ENCODE data around the gene BACE2.
"Not testable (repeated sequence)": the region's sequence is repeated elsewhere in the genome, so short reads cannot be mapped to it uniquely, and the experiment has no call there.

BACE2 gene

GRCh38 chr21:41280115-41280919 is 112.4 kb downstream of the BACE2 start:
- DNase-seq (ENCODE audit: low spot score) = no peak

DNA sequence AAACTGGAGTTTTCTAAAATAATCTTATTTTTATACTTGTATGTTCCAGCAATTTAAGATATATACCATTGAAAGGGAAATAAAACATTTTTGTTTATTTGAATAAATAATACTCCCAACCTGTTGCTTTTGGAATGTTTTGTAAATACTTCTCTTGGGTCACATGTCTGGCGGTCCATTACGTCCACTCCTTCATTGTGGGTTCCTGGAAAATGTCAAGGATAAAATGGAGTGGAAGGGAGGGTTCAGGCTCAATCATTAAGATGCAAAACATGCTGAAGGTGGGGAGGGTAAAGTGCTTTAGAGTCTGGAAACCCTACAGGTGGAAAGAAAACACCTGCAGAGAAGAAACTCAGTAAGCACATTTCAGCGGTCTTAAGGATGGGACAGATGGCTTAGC is 114.5 kb downstream of the BACE2 start:
- DNase-seq (ENCODE audit: low spot score) = no peak

DNA sequence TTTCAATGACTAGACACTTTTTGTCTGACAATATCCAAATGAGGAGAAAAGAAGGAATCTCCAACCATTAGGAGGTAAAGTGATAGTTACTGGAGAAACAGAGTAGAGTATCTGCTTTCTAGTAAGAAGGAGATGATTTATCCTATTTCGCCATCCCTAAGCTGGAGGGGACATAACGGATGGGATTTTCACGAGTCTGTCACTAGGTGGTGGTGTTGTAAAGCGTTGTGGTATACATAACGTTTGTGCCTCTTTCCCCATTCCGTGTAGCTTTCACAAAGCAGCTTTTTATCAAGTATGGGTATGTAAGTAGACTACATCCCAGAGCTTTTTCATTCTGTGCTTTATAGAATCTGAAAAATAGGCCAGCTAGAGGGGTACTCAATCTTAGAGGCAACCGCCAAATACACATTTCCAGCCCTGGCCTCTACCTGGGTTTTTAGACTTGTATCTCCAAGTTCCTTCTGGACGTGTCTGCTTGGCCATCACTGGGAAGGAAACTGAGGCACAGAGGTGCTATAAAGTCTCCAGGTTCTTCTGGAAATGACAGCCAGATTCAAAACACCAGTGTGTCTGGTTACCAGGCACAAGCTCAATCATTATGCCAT is 115.4 kb downstream of the BACE2 start:
- DNase-seq (ENCODE audit: low spot score) = peak; percentile 70

DNA sequence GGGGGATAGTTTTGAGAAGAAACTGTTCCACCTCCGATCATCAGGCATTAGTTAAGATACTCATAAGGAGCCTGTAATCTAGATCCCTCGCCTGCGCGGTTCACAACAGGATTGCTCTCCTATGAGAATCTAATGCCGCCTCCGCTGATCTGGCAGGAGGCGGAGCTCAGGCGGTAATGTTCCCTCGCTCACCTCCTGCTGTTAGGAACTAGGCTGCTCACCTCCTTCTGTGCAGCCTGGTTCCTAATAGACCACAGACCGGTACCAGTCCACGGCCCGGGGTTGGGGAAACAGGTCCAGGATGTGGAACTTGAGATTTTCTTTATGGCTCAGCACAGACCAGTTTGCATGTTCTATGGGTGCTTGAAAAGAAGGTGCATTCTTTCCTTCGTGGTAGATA is 121.5 kb downstream of the BACE2 start:
- no peak for DNase-seq (ENCODE audit: low spot score)

- DNase-seq (ENCODE audit: low spot score) = no peak
Measured at GRCh38 chr21:41290106-41290799, 122.3 kb downstream of the BACE2 start.

GRCh38 chr21:41294548-41295231 is 126.7 kb downstream of the BACE2 start:
- no peak for DNase-seq (ENCODE audit: low spot score)

DNA sequence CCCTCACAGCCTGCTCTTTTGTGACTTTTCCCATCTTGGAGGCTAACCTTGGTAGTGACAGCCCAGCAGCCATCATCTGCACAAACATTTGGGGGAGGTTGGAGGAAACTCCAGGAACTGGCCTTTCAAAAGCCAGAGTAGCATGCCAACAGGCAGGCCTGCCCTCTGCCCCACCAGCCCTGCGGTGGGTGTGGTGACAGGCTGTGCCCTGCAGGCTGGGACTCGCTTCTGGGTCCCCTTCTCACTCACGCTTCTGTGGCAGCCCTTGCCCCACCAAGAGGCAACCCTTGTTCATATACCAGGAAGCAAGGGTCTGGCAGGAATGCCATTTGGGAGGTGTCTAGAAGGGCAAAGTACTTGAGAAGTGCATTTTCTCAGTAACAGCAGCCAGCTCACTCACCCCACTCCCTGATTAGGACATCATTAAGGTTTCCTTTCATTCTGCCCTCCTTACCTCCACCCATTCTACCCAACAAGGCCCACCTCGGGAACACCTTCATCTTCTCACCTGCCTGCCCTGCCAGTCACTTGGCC is 127.8 kb downstream of the BACE2 start:
- DNase-seq (ENCODE audit: low spot score) = no peak

DNA sequence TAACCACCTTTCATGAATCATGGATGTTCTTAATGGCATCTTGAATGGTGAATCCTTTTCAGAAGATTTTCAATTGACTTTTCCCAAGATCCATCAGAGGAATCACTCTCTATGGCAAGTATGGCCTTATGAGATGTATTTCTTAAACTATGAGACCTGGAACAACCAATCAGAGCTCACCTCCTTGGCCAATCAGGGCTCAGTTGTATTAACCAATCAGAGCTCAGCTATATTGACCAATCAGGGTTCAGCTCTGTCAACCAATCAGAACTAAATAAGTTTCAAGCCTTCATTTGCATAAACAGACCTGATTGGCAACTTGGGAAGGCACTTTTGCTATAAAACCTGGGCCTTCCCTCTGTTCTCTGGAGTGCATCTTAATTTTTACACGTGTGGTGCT is 135.0 kb downstream of the BACE2 start:
- no peak for DNase-seq (ENCODE audit: low spot score)

DNA sequence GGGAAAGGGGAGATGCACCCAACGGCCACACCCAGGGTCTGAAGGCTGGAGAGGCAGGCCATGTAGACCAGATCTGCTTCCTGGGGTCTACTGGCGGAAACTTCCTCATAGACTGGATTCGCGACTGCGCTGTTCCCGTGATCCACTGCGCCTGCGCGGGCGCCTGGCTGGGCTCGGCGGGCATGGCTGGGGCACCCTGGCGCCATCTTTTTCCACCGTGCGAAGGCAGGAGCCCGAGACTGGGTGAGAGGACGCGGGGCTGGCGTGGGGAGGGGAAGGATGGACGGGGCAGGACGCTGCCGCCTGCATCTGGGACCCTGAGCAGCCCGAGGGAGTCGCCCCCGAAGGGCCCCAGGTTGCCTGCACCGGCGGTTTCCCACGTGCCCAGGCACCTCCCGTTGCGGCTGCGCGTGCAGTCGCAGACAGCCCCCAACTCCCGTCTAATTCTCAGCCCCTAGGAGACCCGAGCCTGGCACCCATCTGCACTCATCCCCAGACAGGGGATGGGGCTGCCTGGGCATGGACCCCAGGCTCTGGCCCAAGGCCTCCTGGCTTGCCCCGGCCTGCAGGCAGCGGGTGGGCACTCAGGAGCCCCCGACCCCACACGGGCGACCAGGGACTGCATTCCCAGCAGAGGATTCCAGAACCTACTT is 136.2 kb downstream of the BACE2 start:
- DNase-seq (ENCODE audit: low spot score) = no peak

DNA sequence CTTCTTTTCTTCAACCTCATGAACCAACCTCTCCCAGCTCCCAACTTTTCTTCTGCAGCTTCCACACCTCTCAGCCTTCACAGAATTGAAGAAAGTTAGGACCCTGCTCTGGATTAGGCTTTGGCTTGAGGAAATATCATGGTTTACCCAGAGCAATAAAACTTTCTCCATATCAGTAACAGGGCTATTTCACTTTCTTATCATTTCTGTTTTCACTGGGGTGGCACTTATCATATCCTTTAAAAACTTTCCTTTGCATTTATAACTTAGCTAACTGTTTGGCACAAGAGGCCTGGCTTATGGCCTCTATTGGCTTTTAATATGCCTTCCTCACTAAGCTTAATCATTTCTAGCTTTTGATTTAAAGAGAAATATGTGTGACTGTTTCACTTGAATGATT is 139.3 kb downstream of the BACE2 start:
- DNase-seq (ENCODE audit: low spot score) = no peak

- not testable (repeated sequence) for DNase-seq (ENCODE audit: low spot score)
Measured at GRCh38 chr21:41313285-41314164, 145.6 kb downstream of the BACE2 start.

DNA sequence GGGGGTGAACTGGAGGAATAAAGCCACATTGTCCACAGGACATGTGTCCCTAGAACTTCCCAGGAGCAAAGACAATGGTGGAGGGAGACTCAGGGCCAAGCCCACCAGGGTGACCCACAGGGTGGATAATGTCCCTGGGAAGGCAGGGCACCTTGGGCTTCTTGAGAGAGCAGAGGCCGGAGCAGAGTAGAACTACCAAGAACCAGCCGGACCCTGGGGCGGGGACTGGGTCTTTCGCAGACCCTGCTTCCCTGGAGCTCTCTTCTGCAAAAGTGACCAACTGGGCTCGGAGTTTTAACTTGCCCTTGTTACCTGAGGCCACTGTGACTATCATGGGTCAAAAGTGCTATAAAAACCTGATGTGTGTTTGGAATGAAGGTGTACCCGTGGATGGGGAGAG is 147.8 kb downstream of the BACE2 start:
- DNase-seq (ENCODE audit: low spot score) = no peak

DNA sequence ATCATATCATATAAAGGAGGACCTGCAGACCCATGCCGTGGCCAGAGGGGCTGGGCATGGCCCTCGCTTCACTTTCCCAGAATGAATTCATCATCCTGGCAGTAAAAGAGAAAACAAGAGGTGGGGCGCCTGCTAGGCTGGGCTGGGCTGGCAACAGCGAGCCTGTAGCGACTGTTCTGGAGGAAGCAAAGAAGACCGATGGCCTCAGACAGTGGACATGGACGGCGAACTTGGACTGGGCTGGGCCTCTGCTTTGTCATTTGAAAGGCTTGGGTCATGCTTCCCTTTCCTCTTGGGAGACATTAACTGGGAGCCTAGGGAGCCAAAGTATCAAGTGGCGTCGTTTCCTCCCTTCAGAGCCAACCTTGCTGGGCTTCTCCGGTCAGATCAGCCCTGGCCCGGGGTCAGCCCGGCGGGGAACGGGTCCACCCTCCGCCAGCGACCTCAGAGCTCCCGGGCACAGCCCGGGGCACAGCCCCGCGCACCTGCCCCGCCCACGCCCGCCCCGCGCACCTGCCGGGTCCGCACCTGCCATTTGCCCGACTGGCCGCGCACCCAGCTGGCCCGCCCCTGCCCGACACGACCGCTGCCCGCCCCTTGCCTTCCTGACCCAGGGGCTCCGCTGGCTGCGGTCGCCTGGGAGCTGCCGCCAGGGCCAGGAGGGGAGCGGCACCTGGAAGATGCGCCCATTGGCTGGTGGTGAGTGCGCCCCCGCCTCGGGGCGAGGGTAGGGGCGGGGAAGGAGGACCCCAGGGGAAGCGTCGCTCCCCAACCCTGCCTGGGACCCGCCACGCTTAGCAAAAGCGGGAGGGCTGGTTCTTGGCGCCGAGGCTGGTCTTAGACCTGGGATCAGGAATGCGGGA is 148.5 kb downstream of the BACE2 start, which contains the start of gene FAM3B:
TSS of gene FAM3B (plus strand) at position 602 of the 863 bp plus-strand sequence. CDS start at position 681, 79 bp downstream.
- DNase-seq (ENCODE audit: low spot score) = no peak

GRCh38 chr21:41317063-41317392 is 149.1 kb downstream of the BACE2 start:
- no peak for DNase-seq (ENCODE audit: low spot score)

- DNase-seq (ENCODE audit: low spot score) = no peak
Measured at GRCh38 chr21:41317458-41317857, 149.5 kb downstream of the BACE2 start.

DNA sequence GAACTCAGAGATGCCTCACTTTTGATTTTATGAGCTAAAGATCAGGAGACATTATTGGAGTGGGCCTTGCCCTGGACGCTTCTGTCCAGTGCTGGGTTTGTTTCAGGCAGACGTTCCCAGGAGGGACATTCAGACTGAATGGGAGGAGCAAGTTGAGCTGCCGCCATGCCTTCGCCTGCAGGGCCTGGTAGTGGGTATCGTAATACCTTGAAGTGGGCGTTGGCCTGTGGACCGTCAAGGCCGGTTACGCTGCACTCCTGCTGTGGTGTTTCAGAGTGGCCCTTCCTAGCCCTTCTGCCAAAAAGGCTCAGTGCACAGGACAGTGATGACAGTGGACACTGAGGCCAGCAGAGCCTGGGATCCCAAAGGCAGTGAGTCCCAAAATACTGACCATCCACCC is 150.3 kb downstream of the BACE2 start:
- no peak for DNase-seq (ENCODE audit: low spot score)

- no peak for DNase-seq (ENCODE audit: low spot score)
Measured at GRCh38 chr21:41319273-41319672, 151.3 kb downstream of the BACE2 start.

DNA sequence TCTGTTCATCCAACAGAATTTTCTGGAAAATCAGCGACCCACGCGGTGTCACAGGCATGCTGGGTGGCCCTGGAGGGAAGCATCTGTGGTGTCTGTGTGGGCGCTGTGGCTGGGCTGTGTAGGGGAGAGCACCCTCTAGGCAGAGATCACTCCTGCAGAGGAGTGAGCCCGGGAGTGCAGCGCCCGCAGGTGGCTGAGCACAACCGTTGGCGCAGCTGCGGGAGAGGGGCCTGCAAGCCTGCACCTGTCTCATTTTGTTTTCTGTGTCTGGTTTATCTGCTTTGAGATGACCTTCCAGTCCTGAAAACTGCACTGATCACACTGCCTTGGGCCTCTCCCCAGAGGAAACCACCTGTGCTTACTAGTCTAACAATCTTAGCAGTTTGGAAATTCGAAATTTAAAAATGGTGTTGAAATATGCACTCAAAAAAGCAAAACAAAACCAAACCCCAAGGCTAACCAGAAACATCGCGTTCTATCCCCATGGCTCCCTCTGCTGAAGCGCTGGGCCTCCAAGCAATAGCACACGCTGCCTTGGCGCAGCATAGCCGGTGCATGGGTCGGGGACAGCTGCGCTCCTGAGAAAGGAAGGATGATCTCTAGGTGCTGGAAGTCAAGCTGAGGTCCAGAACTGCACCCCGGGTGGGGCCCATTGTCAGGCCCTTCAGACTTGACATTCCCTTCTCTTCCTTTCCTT is 153.4 kb downstream of the BACE2 start:
- no peak for DNase-seq (ENCODE audit: low spot score)

DNA sequence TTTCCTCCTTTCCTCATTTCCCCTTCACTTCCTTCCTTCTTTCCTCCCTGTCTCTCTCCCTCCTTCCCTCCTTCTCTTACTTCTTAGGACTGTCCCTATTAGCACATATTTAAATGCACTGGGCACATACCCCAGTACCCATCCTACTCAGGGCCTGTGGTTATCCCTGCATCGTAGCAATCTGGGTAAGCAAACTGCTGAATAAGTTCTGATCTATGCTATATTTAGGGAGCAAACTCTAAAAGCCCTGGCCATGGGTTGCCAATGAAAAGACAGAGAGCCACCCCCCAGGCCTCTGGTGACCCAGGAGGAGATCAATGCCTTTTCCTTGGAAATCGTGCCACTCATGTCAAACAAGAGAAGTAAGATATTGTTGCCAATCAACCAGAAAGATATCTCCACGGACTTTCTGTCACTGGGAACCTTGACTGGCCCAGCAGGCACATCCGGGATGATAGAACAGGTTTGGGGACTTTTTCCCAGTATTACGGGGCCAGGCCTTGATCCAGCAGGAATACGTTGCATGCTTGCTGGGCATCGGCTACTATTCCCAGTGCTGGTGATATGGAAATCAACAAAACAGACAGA is 154.0 kb downstream of the BACE2 start:
- DNase-seq (ENCODE audit: low spot score) = no peak

Measured in CD4-positive, alpha-beta T cell treated with Interleukin-2 at 100 ng/mL for 4 hours (primary cell).